Measurements from ENCODE around the gene SLC1A7. TPM values are rescaled to one million over a fixed set of nuclear protein-coding genes. Genes with fewer than 3 reads are reported as not detected.
A peak's percentile ranks its signal among the peaks of the same experiment; 100 is the strongest.

The SLC1A7 gene
- total RNA-seq, 1 donor from 2014 or later, result not detected

DNA sequence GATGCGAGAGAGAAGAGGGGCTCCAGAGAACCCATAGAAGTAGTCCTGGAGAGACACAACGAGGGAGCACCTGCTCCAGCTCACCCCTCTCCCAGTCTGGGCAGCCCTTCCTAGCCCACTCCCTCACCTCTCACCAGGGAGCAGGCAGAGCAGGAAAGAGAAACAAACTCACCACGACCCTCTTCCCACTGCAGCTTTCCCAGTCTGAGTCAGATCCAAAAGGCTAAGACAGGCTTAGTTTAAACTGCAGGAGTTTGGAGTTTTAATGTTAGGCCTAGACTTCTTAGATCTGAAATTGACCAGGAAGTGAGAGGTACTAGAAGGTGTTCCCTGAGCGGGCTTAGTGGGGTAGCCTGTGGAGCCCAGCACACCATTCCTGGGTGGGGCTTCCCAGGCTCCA lies 29.6 kb downstream of the SLC1A7 start:
- no peaks in the 10 kb centered on the region for H3K9me3 Mint-ChIP-seq
- peaks cover 51% of the 10 kb centered on the region for H3K4me1 Mint-ChIP-seq (ENCODE audit: unreplicated experiment)
- TF ChIP-seq, protein P1, sequence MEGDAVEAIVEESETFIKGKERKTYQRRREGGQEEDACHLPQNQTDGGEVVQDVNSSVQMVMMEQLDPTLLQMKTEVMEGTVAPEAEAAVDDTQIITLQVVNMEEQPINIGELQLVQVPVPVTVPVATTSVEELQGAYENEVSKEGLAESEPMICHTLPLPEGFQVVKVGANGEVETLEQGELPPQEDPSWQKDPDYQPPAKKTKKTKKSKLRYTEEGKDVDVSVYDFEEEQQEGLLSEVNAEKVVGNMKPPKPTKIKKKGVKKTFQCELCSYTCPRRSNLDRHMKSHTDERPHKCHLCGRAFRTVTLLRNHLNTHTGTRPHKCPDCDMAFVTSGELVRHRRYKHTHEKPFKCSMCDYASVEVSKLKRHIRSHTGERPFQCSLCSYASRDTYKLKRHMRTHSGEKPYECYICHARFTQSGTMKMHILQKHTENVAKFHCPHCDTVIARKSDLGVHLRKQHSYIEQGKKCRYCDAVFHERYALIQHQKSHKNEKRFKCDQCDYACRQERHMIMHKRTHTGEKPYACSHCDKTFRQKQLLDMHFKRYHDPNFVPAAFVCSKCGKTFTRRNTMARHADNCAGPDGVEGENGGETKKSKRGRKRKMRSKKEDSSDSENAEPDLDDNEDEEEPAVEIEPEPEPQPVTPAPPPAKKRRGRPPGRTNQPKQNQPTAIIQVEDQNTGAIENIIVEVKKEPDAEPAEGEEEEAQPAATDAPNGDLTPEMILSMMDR (conservative IDR thresholded peaks at IDR 0.05), result no peak
- H3K36me3 Mint-ChIP-seq, result no peaks in the 10 kb centered on the region
- no peak overlapping the region for H3K27ac Mint-ChIP-seq
- H3K4me3 Mint-ChIP-seq, result no peak overlapping the region
- peaks cover 18% of the 10 kb centered on the region for H3K27me3 Mint-ChIP-seq
- DNase-seq (ENCODE audit: extremely low spot score, unreplicated experiment), result no peak

DNA sequence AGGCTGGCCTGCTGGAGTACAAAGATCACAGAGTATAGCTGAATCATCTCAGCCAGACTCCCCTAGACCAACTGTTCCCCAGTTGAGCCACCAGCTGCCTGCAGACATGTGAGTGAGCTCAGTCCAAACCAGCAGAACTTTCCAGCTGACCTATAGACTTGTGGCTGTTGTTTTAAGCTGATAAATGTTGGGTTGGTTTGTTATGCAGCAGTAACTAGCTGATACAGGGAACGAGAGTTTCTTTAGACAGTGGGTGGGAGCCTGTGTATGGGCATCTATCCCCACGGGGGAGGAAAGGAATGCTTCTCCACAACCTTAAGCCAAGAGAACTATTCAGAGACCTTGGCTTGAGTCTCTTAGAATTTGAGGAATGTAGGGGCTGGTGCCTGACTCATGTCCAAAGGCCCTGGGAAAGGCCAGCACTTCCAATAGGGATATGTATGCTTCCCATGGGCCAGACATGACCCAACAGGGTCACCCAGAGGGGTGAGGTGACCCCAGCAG lies 30.1 kb downstream of the SLC1A7 start:
- no peak for DNase-seq (ENCODE audit: extremely low spot score, unreplicated experiment)
- peaks cover 16% of the 10 kb centered on the region for H3K27me3 Mint-ChIP-seq
- peaks cover 53% of the 10 kb centered on the region for H3K4me1 Mint-ChIP-seq (ENCODE audit: unreplicated experiment)
- no peaks in the 10 kb centered on the region for H3K9me3 Mint-ChIP-seq
- no peak overlapping the region for H3K4me3 Mint-ChIP-seq
- no peak overlapping the region for H3K27ac Mint-ChIP-seq
- TF ChIP-seq, protein P1 (conservative IDR thresholded peaks at IDR 0.05), result no peak
- no peaks in the 10 kb centered on the region for H3K36me3 Mint-ChIP-seq

DNA sequence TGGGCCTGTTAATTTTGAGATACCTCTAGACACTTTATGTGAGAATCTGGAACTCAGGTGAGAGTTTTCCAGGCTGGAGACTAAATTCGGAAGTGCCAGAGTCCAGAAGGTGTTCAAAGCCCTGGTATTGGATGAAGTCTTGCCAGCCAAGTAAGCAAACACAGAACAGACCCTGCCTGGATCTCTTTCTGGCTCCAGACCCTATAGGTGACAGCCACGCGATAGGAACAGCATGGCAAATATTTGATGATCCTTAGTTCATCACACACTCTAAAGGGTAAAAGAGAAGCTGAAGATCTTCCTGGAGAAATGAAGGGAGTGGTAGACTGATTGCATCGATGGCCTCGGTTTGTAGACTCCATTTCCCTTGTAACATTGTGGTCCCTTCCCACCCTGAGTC lies 30.7 kb downstream of the SLC1A7 start:
- Mint-ChIP-seq H3K27ac (peak overlapping the region; percentile 36), H3K36me3 (no peaks in the 10 kb centered on the region), H3K9me3 (no peaks in the 10 kb centered on the region), H3K4me1 (ENCODE audit: unreplicated experiment) (peaks cover 49% of the 10 kb centered on the region), H3K27me3 (peaks cover 11% of the 10 kb centered on the region), H3K4me3 (no peak overlapping the region)
- TF ChIP-seq, protein P1 (conservative IDR thresholded peaks at IDR 0.05), result no peak
- DNase-seq (ENCODE audit: extremely low spot score, unreplicated experiment), result no peak

DNA sequence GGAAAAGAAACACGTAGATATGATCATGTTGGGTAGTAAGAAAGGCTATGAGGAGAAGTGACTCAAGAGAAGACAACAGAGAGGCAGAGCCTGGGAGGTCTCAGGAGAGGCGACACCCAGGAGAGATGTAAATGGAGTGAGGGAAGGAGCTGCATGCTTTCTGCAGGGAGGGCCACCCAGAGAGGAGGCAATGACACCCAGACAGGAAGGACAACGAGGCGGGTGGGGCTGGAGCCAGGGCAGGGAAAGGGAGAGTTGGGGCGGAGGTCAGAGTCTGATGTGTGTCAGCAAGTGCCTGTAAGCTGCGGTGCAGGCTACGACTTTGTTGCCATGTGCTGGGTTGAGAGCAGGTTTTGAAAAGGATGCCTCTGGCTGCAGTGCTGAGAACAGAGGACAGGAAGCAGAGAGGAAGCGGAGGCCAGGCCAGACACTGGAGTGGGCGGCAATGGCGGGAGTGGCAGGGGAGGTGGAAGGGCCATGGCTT lies 31.3 kb downstream of the SLC1A7 start:
- Mint-ChIP-seq H3K36me3 (no peaks in the 10 kb centered on the region), H3K4me3 (peak overlapping the region; percentile 8), H3K27ac (peak overlapping the region; percentile 36), H3K27me3 (peaks cover 11% of the 10 kb centered on the region), H3K4me1 (ENCODE audit: unreplicated experiment) (peaks cover 45% of the 10 kb centered on the region), H3K9me3 (no peaks in the 10 kb centered on the region)
- TF ChIP-seq, protein P1 (conservative IDR thresholded peaks at IDR 0.05), result no peak
- no peak for DNase-seq (ENCODE audit: extremely low spot score, unreplicated experiment)

DNA sequence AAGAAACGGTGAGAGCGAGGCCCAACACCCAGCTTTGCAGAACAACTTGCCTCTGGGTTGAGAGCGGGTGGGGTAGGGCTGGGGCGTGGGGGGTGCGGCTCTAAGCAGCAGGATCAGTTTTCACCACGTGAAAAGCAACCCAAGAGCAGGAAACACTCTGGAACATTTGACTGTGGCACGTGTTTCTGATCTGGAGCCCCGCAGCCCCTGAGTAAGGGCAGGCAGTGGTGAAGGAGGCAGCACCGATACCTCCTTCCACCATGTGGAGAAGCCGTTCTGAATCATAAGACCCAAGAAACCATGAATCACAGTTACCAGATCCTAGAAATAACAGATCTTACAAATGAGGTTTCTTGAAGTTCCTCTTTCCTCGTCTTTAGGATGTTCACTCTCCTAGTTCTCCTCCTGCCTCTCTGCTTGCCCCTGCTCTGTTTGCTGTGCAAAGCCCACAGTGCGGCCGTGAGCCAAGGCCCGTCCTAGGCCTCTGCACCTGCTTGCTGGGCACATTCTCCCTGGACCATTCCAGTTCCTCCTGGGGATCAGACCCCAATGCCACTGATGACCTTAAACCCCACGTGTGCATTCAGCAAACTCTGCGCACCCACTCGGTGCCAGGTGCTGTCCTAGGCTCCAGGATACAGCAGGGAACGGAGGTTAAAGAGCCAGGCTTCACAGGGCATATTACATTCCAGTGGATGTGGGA lies 31.9 kb downstream of the SLC1A7 start:
- Mint-ChIP-seq H3K27ac (peak overlapping the region; percentile 36), H3K9me3 (no peaks in the 10 kb centered on the region), H3K4me1 (ENCODE audit: unreplicated experiment) (peaks cover 41% of the 10 kb centered on the region), H3K4me3 (no peak overlapping the region), H3K36me3 (no peaks in the 10 kb centered on the region), H3K27me3 (peaks cover 8% of the 10 kb centered on the region)
- TF ChIP-seq, protein P1 (conservative IDR thresholded peaks at IDR 0.05), result no peak
- DNase-seq (ENCODE audit: extremely low spot score, unreplicated experiment), result no peak
